ENCODE data around the gene PLAC1. TPM values are rescaled to one million over a fixed set of nuclear protein-coding genes. Genes with fewer than 3 reads are reported as not detected.

PLAC1 gene
- total and polyA plus RNA-seq, 2 of the 13 experiments (the other 11 are each of a cell fraction or from before 2014, with no cell fraction given), result 0.40 to 2.7 TPM

DNA sequence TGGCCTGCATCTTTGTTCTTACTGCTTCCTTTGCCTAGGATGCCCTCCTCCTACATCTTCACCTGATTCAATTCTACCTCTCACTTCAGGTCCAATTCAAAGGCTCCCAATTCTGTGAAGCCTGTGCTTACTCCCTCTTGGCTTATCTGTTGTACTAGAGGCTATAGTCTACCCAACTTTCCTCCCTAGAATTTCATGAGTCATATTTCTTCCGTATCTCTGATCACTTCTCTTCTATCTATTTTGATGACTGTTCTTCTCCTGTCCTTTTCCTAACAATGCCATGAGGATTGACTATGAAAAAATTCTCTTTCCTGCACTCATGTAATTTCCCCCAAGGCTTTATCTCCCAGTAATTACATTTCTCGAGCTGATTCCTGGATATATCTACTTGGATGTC lies 96.3 kb downstream of the PLAC1 start:
- Histone ChIP-seq H4K20me1 (ENCODE audit: insufficient read depth, low read length) (no peaks in the 10 kb centered on the region), H3K9ac (ENCODE audit: insufficient read depth, low read depth, low read length) (no peak overlapping the region), H3K36me3 (replicated peaks in 1 of 2; ENCODE audit: control insufficient read depth in 1 of 2, insufficient read depth in 2 of 2, low read length in 2 of 2) (no peaks in the 10 kb centered on the region), H3K4me2 (ENCODE audit: low read depth, low read length) (no peak overlapping the region), H3K27ac (ENCODE audit: extremely low read length, insufficient read depth, low read length) (no peak overlapping the region), H3K4me1 (ENCODE audit: insufficient read depth, low read length) (peaks cover 8% of the 10 kb centered on the region; the same call in 1 of the 2 replicates), H3K27me3 (ENCODE audit: control insufficient read depth in 1 of 2, insufficient read depth in 2 of 2, low read length in 2 of 2) (no peaks in the 10 kb centered on the region), H3K4me3 (replicated peaks in 1 of 3; ENCODE audit: insufficient read depth in 1 of 3, low read depth in 2 of 3, low read length in 3 of 3) (no peak overlapping the region), H3K9me3 (ENCODE audit: low read length) (no peaks in the 10 kb centered on the region), H3K79me2 (ENCODE audit: insufficient read depth, low read length) (no peaks in the 10 kb centered on the region), H2AFZ (ENCODE audit: low read length) (no peak overlapping the region)
- TF ChIP-seq STAG1 (CRISPR knock-in tag; IDR thresholded peaks at IDR 0.05) (no peak), ZNF24 (IDR thresholded peaks at IDR 0.05) (no peak), ZNF331 (CRISPR knock-in tag; IDR thresholded peaks at IDR 0.05) (no peak), ZNF788 (CRISPR knock-in tag; IDR thresholded peaks at IDR 0.05; ENCODE audit: borderline replicate concordance) (no peak), ZIK1 (CRISPR knock-in tag; IDR thresholded peaks at IDR 0.05; ENCODE audit: borderline replicate concordance, low read depth) (no peak)
- TF ChIP-seq, protein P1, sequence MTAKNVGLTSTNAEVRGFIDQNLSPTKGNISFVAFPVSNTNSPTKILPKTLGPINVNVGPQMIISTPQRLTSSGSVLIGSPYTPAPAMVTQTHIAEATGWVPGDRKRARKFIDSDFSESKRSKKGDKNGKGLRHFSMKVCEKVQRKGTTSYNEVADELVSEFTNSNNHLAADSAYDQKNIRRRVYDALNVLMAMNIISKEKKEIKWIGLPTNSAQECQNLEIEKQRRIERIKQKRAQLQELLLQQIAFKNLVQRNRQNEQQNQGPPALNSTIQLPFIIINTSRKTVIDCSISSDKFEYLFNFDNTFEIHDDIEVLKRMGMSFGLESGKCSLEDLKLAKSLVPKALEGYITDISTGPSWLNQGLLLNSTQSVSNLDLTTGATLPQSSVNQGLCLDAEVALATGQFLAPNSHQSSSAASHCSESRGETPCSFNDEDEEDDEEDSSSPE (CRISPR knock-in tag; IDR thresholded peaks at IDR 0.05), result no peak
- in situ Hi-C loops (cut with HindIII; ENCODE audit: extremely low pct_ligation_motif_present, low pct_unique_long_range_greater_than_20kb) (no loop called here), intact Hi-C loops (cut with micrococcal nuclease; ENCODE audit: unreplicated experiment) (no loop called here)
- 3% methylated on average over 2 of the region's 2 CpGs for WGBS (ENCODE audit: low lambda C conversion rate)
- POLR2A ChIA-PET, result no interaction called here
- ATAC-seq (no peak), DNase-seq (ENCODE audit: low spot score) (no peak), FAIRE-seq (no peak)
- no TSS peak for BruUV-seq (replicated peaks)
- CTCF ChIA-PET (ENCODE audit: low intra/inter-chr PET ratio, low total read pairs), result no interaction called here

DNA sequence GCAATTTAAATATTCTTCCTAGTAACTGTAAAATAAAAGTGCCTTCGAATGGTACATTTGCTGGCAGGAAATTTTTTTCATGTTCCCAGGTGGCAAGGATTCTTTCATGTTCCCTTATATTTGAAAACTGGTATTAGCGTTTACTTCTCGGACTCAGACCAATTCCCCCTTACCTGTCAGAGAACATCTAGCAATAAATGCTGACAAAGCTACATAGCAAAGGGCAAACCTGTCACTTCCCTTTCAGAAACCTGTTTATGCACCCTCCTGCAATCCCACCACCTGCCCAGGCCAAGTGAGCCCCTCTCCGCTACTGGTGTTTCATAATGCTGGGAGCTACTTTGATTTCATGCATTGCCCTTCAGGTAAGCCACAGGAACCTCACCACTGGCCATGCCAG lies 100.1 kb downstream of the PLAC1 start:
- Histone ChIP-seq H3K4me3 (replicated peaks in 1 of 3; ENCODE audit: insufficient read depth in 1 of 3, low read depth in 2 of 3, low read length in 3 of 3) (no peak overlapping the region), H3K79me2 (ENCODE audit: insufficient read depth, low read length) (no peaks in the 10 kb centered on the region), H3K36me3 (replicated peaks in 1 of 2; ENCODE audit: control insufficient read depth in 1 of 2, insufficient read depth in 2 of 2, low read length in 2 of 2) (no peaks in the 10 kb centered on the region), H3K27me3 (ENCODE audit: control insufficient read depth in 1 of 2, insufficient read depth in 2 of 2, low read length in 2 of 2) (no peaks in the 10 kb centered on the region), H3K9ac (ENCODE audit: insufficient read depth, low read depth, low read length) (no peak overlapping the region), H2AFZ (ENCODE audit: low read length) (no peak overlapping the region), H3K4me1 (ENCODE audit: insufficient read depth, low read length) (no peaks in the 10 kb centered on the region), H3K9me3 (ENCODE audit: low read length) (no peaks in the 10 kb centered on the region), H3K4me2 (ENCODE audit: low read depth, low read length) (no peak overlapping the region), H4K20me1 (ENCODE audit: insufficient read depth, low read length) (no peaks in the 10 kb centered on the region), H3K27ac (ENCODE audit: extremely low read length, insufficient read depth, low read length) (no peak overlapping the region)
- 23% methylated on average over 4 of the region's 4 CpGs for WGBS (ENCODE audit: low lambda C conversion rate)
- FAIRE-seq (no peak), DNase-seq (ENCODE audit: low spot score) (no peak), ATAC-seq (no peak)
- ChIA-PET POLR2A (no interaction called here), CTCF (ENCODE audit: low intra/inter-chr PET ratio, low total read pairs) (no interaction called here)
- no TSS peak for BruUV-seq (replicated peaks)
- in situ Hi-C loops (cut with HindIII; ENCODE audit: extremely low pct_ligation_motif_present, low pct_unique_long_range_greater_than_20kb) (no loop called here), intact Hi-C loops (cut with micrococcal nuclease; ENCODE audit: unreplicated experiment) (no loop called here)
- TF ChIP-seq, protein P2, sequence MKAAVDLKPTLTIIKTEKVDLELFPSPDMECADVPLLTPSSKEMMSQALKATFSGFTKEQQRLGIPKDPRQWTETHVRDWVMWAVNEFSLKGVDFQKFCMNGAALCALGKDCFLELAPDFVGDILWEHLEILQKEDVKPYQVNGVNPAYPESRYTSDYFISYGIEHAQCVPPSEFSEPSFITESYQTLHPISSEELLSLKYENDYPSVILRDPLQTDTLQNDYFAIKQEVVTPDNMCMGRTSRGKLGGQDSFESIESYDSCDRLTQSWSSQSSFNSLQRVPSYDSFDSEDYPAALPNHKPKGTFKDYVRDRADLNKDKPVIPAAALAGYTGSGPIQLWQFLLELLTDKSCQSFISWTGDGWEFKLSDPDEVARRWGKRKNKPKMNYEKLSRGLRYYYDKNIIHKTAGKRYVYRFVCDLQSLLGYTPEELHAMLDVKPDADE (CRISPR knock-in tag; IDR thresholded peaks at IDR 0.05), result no peak
- no peak for TF ChIP-seq ZKSCAN1 (IDR thresholded peaks at IDR 0.05; ENCODE audit: low read length)
- TF ChIP-seq NFE2L1 (CRISPR knock-in tag; IDR thresholded peaks at IDR 0.05; ENCODE audit: borderline replicate concordance), result no peak
- no peak for TF ChIP-seq ZNF12 (CRISPR knock-in tag; IDR thresholded peaks at IDR 0.05)
- TF ChIP-seq ZNF841 (CRISPR knock-in tag; IDR thresholded peaks at IDR 0.05; ENCODE audit: borderline replicate concordance), result no peak
- TF ChIP-seq AGO1 (IDR thresholded peaks at IDR 0.05; ENCODE audit: low read depth, low read length, poor library complexity, severe bottlenecking), result no peak
- TF ChIP-seq ARNTL (CRISPR knock-in tag; IDR thresholded peaks at IDR 0.05), result no peak
- TF ChIP-seq EP300 (IDR thresholded peaks at IDR 0.05; ENCODE audit: low read depth in 2 of 2, low read length in 2 of 2), result no peak
- TF ChIP-seq EP300 (CRISPR knock-in tag; IDR thresholded peaks at IDR 0.05; ENCODE audit: borderline replicate concordance), result no peak
- TF ChIP-seq REXO4 (CRISPR knock-in tag; IDR thresholded peaks at IDR 0.05; ENCODE audit: borderline replicate concordance), result no peak
- no peak for TF ChIP-seq SP1 (IDR thresholded peaks at IDR 0.05)
- no peak for TF ChIP-seq SP1 (CRISPR knock-in tag; IDR thresholded peaks at IDR 0.05)
- TF ChIP-seq KLF9 (CRISPR knock-in tag; IDR thresholded peaks at IDR 0.05; ENCODE audit: low read depth), result no peak
- no peak for TF ChIP-seq KLF11 (CRISPR knock-in tag; IDR thresholded peaks at IDR 0.05)

Measured in HepG2 (cell line).